ENCODE measurements around the gene RBP3. TPM values are rescaled to one million over a fixed set of nuclear protein-coding genes. Genes with fewer than 3 reads are reported as not detected.

Gene RBP3
- total RNA-seq, 1 experiment from 2014 or later = not detected

DNA sequence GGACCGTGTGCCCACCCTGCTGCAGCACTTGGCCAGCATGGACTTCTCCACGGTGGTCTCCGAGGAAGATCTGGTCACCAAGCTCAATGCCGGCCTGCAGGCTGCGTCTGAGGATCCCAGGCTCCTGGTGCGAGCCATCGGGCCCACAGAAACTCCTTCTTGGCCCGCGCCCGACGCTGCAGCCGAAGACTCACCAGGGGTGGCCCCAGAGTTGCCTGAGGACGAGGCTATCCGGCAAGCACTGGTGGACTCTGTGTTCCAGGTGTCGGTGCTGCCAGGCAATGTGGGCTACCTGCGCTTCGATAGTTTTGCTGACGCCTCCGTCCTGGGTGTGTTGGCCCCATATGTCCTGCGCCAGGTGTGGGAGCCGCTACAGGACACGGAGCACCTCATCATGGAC, 1.4 kb downstream of the RBP3 start:
- no peaks in the 10 kb centered on the region for H3K4me1 ChIP-seq (ENCODE audit: control insufficient read depth, insufficient read depth, low read length)
- DNase-seq (ENCODE audit: low read depth, low spot score) = no peak
- no peak for ATAC-seq
- H3K27ac ChIP-seq (ENCODE audit: low read length) = no peak overlapping the region
- no peaks in the 10 kb centered on the region for H3K9me3 ChIP-seq (ENCODE audit: control insufficient read depth, insufficient read depth, low read depth, low read length)
- POLR2A ChIA-PET = no interaction called here
- H3K36me3 ChIP-seq (ENCODE audit: control insufficient read depth, insufficient read depth, low read length) = no peaks in the 10 kb centered on the region
- no peak overlapping the region for H3K4me3 ChIP-seq (ENCODE audit: low read depth in 2 of 2, low read length in 2 of 2)
- TF ChIP-seq SIN3A (IDR thresholded peaks at IDR 0.05; ENCODE audit: borderline replicate concordance, insufficient read depth, low read depth, low read length) = no peak
- no peak for TF ChIP-seq POLR2AphosphoS5 (IDR thresholded peaks at IDR 0.05; ENCODE audit: low read depth, low read length)
- TF ChIP-seq, protein P1, sequence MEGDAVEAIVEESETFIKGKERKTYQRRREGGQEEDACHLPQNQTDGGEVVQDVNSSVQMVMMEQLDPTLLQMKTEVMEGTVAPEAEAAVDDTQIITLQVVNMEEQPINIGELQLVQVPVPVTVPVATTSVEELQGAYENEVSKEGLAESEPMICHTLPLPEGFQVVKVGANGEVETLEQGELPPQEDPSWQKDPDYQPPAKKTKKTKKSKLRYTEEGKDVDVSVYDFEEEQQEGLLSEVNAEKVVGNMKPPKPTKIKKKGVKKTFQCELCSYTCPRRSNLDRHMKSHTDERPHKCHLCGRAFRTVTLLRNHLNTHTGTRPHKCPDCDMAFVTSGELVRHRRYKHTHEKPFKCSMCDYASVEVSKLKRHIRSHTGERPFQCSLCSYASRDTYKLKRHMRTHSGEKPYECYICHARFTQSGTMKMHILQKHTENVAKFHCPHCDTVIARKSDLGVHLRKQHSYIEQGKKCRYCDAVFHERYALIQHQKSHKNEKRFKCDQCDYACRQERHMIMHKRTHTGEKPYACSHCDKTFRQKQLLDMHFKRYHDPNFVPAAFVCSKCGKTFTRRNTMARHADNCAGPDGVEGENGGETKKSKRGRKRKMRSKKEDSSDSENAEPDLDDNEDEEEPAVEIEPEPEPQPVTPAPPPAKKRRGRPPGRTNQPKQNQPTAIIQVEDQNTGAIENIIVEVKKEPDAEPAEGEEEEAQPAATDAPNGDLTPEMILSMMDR (IDR thresholded peaks at IDR 0.05) = no peak
- no peak for TF ChIP-seq REST (IDR thresholded peaks at IDR 0.05; ENCODE audit: insufficient read depth in 1 of 2, low read depth in 2 of 2, low read length in 1 of 2)
- no peak for TF ChIP-seq TCF7L2 (IDR thresholded peaks at IDR 0.05; ENCODE audit: low read depth, low read length)
- CTCF ChIA-PET = no interaction called here
- no peaks in the 10 kb centered on the region for H3K27me3 ChIP-seq (ENCODE audit: control insufficient read depth, insufficient read depth, low read length)
- in situ Hi-C loops (cut with HindIII; ENCODE audit: low pct_unique_long_range_greater_than_20kb, low sequenced_read_pairs) = no loop called here
- no TSS peak for BruUV-seq (replicated peaks)
- intact Hi-C loops (cut with micrococcal nuclease; ENCODE audit: unreplicated experiment) = no loop called here

DNA sequence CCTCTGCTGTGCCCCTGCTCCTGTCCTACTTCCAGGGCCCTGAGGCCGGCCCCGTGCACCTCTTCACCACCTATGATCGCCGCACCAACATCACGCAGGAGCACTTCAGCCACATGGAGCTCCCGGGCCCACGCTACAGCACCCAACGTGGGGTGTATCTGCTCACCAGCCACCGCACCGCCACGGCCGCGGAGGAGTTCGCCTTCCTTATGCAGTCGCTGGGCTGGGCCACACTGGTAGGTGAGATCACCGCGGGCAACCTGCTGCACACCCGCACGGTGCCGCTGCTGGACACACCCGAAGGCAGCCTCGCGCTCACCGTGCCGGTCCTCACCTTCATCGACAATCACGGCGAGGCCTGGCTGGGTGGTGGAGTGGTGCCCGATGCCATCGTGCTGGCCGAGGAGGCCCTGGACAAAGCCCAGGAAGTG, 1.8 kb downstream of the RBP3 start:
- TF ChIP-seq POLR2AphosphoS5 (IDR thresholded peaks at IDR 0.05; ENCODE audit: low read depth, low read length) (no peak), REST (IDR thresholded peaks at IDR 0.05; ENCODE audit: insufficient read depth in 1 of 2, low read depth in 2 of 2, low read length in 1 of 2) (no peak), SIN3A (IDR thresholded peaks at IDR 0.05; ENCODE audit: borderline replicate concordance, insufficient read depth, low read depth, low read length) (no peak), TCF7L2 (IDR thresholded peaks at IDR 0.05; ENCODE audit: low read depth, low read length) (no peak)
- TF ChIP-seq, protein P1 (IDR thresholded peaks at IDR 0.05) = no peak
- Histone ChIP-seq H3K27me3 (ENCODE audit: control insufficient read depth, insufficient read depth, low read length) (no peaks in the 10 kb centered on the region), H3K36me3 (ENCODE audit: control insufficient read depth, insufficient read depth, low read length) (no peaks in the 10 kb centered on the region), H3K4me3 (ENCODE audit: low read depth in 2 of 2, low read length in 2 of 2) (no peak overlapping the region), H3K4me1 (ENCODE audit: control insufficient read depth, insufficient read depth, low read length) (no peaks in the 10 kb centered on the region), H3K27ac (ENCODE audit: low read length) (no peak overlapping the region), H3K9me3 (ENCODE audit: control insufficient read depth, insufficient read depth, low read depth, low read length) (no peaks in the 10 kb centered on the region)
- no peak for DNase-seq (ENCODE audit: low read depth, low spot score)
- ChIA-PET CTCF (interaction anchor here (0.5 kb wide), 1 partner anchor 218 kb away, joined by 7 read pairs; no protein-coding TSS in a partner anchor), POLR2A (no interaction called here)
- no peak for ATAC-seq
- in situ Hi-C loops (cut with HindIII; ENCODE audit: low pct_unique_long_range_greater_than_20kb, low sequenced_read_pairs) (no loop called here), intact Hi-C loops (cut with micrococcal nuclease; ENCODE audit: unreplicated experiment) (no loop called here)
- BruUV-seq (replicated peaks) = no TSS peak
